Colonic mucosa (tissue), 4 donors: Measurements from ENCODE around the gene RNASE7. TPM values are rescaled to one million over a fixed set of nuclear protein-coding genes. Genes with fewer than 3 reads are reported as not detected.

Experiments used
- DNase-seq: peaks from one replicate; pipeline ENCODE4 v3.0.0-alpha.2; 2020
- H3K27ac ChIP-seq: fragments of 200-600 bp; one replicate; pipeline ENCODE4 v1.8.0; 2021
- H3K27me3 ChIP-seq: fragments of 200-600 bp; one replicate; pipeline ENCODE4 v1.8.0; 2021
- H3K36me3 ChIP-seq: fragments of 200-600 bp; one replicate; pipeline ENCODE4 v1.8.0; 2021
- H3K4me1 ChIP-seq: fragments of 200-600 bp; one replicate; pipeline ENCODE4 v1.8.0; 2021; ENCODE audit warnings: mild to moderate bottlenecking
- H3K4me3 ChIP-seq: fragments of 200-600 bp; one replicate; pipeline ENCODE4 v1.8.0; 2021
- H3K9ac ChIP-seq, 2 donors: one replicate each; pipeline ENCODE4 v1.7.0; 2013; ENCODE audit warnings: control low read depth in 2 of 2, low read depth in 2 of 2, low read length in 2 of 2
- H3K9me3 ChIP-seq: fragments of 200-600 bp; one replicate; pipeline ENCODE4 v1.8.0; 2021
- CTCF ChIP-seq: fragments of 200-600 bp; IDR thresholded peaks from one replicate; pipeline ENCODE4 v1.8.0; 2022; ENCODE audit warnings: antibody characterized with exemption, mild to moderate bottlenecking
- intact Hi-C: fragments of 100-400 bp; cut with DNase I; formaldehyde crosslinking; loops from one replicate; pipeline ENCODE4 v1.14.1; 2022
- total RNA-seq, 2 donors: library from RNA; stranded (reverse); fragmentation: NEBNext Ultra II Directional in 1 of 2; extraction: Animal tissue kit (Norgen Biotek cat#: 25700) in 1 of 2; gene quantifications; one replicate each; pipeline ENCODE4 v1.2.1, GENCODE V29; 2021
- donor health status: healthy.
- donor health status: DM: no; HTN: no; CAD: no.
- donor health status: DM: no; HTN: no; CAD: no.

RNASE7 gene
- total RNA-seq, 2 donors from 2014 or later = 0.16 to 0.30 TPM

- no peaks in the 10 kb centered on the region for H3K27me3 ChIP-seq
- TF ChIP-seq CTCF = peak; percentile 44
- H3K9me3 ChIP-seq = no peaks in the 10 kb centered on the region
- H3K9ac ChIP-seq = peak overlapping the region; percentile 64 to 77
- H3K27ac ChIP-seq = peak overlapping the region; percentile 90
- peak; percentile 73 for DNase-seq
- H3K4me1 ChIP-seq = peaks cover 14% of the 10 kb centered on the region
- intact Hi-C loops = loop anchor here (2.0 to 5.0 kb wide), 2 partner anchors 22 to 39 kb away; no protein-coding TSS in a partner anchor
- peak overlapping the region; percentile 68 for H3K4me3 ChIP-seq
- H3K36me3 ChIP-seq = no peaks in the 10 kb centered on the region
These were observed 26.6 kb downstream of the RNASE7 start for GRCh38 chr14:21068521-21069387.

GRCh38 chr14:21069388-21070082, 27.4 kb downstream of the RNASE7 start:
- no peak for TF ChIP-seq CTCF
- Histone ChIP-seq H3K27ac (peak overlapping the region; percentile 90), H3K4me3 (peak overlapping the region; percentile 68), H3K9ac (peak overlapping the region; percentile 64 to 77), H3K9me3 (no peaks in the 10 kb centered on the region), H3K4me1 (peaks cover 14% of the 10 kb centered on the region), H3K27me3 (no peaks in the 10 kb centered on the region), H3K36me3 (peaks cover 3% of the 10 kb centered on the region)
- DNase-seq = no peak
- intact Hi-C loops = loop anchor here (2.0 to 5.0 kb wide), 2 partner anchors 21 to 38 kb away; no protein-coding TSS in a partner anchor

GRCh38 chr14:21070083-21070609, 28.0 kb downstream of the RNASE7 start, which contains the start of gene ARHGEF40:
ARHGEF40 (plus strand) TSS chr14:21070304; CDS start chr14:21070397, 93 bp downstream.
- intact Hi-C loops = no loop called here
- Histone ChIP-seq H3K9ac (peak within 1 kb of the TSS; percentile 91 to 99), H3K27ac (peak within 1 kb of the TSS; percentile 90)

GRCh38 chr14:21070610-21071224, 28.6 kb downstream of the RNASE7 start:
- Histone ChIP-seq H3K4me3 (peak overlapping the region; percentile 68), H3K4me1 (peaks cover 14% of the 10 kb centered on the region), H3K9me3 (no peaks in the 10 kb centered on the region), H3K27me3 (no peaks in the 10 kb centered on the region), H3K27ac (peak overlapping the region; percentile 90), H3K9ac (peak overlapping the region; percentile 91 to 99), H3K36me3 (peaks cover 9% of the 10 kb centered on the region)
- TF ChIP-seq CTCF = no peak
- intact Hi-C loops = no loop called here
- peak; percentile 82 for DNase-seq

More at GRCh38 chr14:21070083-21070609, 28.0 kb downstream of the RNASE7 start, which contains the start of gene ARHGEF40:
- peaks cover 4% of the 10 kb centered on the region for H3K36me3 ChIP-seq
- H3K27me3 ChIP-seq = no peaks in the 10 kb centered on the region
- no peaks in the 10 kb centered on the region for H3K9me3 ChIP-seq
- peak; percentile 74 for DNase-seq
- TF ChIP-seq CTCF = no peak
- H3K4me3 ChIP-seq = peak within 1 kb of the TSS; percentile 68
- peaks cover 14% of the 10 kb centered on the region for H3K4me1 ChIP-seq
